Left renal cortex interstitium (tissue), 4 donors: Measurements from ENCODE around the gene MGP. TPM values are rescaled to one million over a fixed set of nuclear protein-coding genes. Genes with fewer than 3 reads are reported as not detected.

Source experiments
- DNase-seq, 4 donors: peaks; one replicate each; pipeline ENCODE4 v3.0.0-alpha.2; 2013; ENCODE audit warnings: low read depth in 4 of 4, low spot score in 2 of 4, missing footprints in 1 of 4
- polyA plus RNA-seq, 4 donors: library from polyadenylated mRNA; unstranded; fragments of 120-200 nt; gene quantifications; one replicate each; pipeline ENCODE4 v1.2.1, GENCODE V29; 2013; ENCODE audit not compliant: insufficient read length in 4 of 4

MGP gene
- polyA plus RNA-seq, 4 donors = 29.4 to 65.6 (median 41.6) TPM

DNA sequence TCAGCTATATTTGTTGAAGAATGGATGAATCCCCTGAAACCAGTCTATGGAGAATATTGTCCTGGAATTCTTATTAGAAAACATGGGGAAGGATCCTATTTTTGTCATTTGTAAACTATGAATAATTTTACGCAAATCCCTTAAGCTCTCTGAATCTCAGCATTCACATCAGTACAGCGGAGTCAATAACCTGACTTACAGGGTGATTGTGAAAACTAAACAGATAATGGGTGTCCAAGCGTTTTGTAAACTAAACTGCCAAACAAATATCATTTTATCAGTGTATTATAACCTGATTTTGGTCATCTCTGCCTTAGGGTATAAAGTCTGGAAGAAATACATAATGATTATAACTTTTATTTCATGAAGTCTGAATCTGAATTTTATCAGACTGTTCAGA is 52.3 kb downstream of the MGP start:
- no peak for DNase-seq

Other genes starting within 250 kb of the MGP start
- under 1 TPM; 0.43 to 0.65 (median 0.54) TPM for gene GUCY2C, start 189.3 kb downstream of the MGP start, polyA plus RNA-seq
- 100 to 1,000 TPM in 2 of 4 donors, 10 to 100 TPM in 2; 93.5 to 120 (median 103) TPM for gene WBP11, start 82.4 kb downstream of the MGP start, polyA plus RNA-seq
- gene C12orf60, start 82.2 kb downstream of the MGP start, polyA plus RNA-seq = 1 to 10 TPM; 3.9 to 5.4 (median 4.6) TPM
- 1 to 10 TPM; 2.2 to 3.1 (median 2.6) TPM for gene SMCO3, start 71.7 kb downstream of the MGP start, polyA plus RNA-seq
- under 1 TPM; 0.07 to 0.68 (median 0.17) TPM for gene ART4, start 42.3 kb downstream of the MGP start, polyA plus RNA-seq
- 10 to 100 TPM; 20.5 to 26.6 (median 25.7) TPM for gene ERP27, start 52.7 kb upstream of the MGP start, polyA plus RNA-seq
- 10 to 100 TPM; 44.5 to 64.5 (median 47.8) TPM for gene ARHGDIB, start 75.7 kb upstream of the MGP start, polyA plus RNA-seq
- not detected for gene PDE6H, start 87.2 kb upstream of the MGP start, polyA plus RNA-seq